Measurements from ENCODE around the gene PCDH10. TPM values are rescaled to one million over a fixed set of nuclear protein-coding genes. Genes with fewer than 3 reads are reported as not detected.

The PCDH10 gene
- total and polyA plus RNA-seq, 2 donors from 2014 or later = 0.69 to 5.5 TPM

DNA sequence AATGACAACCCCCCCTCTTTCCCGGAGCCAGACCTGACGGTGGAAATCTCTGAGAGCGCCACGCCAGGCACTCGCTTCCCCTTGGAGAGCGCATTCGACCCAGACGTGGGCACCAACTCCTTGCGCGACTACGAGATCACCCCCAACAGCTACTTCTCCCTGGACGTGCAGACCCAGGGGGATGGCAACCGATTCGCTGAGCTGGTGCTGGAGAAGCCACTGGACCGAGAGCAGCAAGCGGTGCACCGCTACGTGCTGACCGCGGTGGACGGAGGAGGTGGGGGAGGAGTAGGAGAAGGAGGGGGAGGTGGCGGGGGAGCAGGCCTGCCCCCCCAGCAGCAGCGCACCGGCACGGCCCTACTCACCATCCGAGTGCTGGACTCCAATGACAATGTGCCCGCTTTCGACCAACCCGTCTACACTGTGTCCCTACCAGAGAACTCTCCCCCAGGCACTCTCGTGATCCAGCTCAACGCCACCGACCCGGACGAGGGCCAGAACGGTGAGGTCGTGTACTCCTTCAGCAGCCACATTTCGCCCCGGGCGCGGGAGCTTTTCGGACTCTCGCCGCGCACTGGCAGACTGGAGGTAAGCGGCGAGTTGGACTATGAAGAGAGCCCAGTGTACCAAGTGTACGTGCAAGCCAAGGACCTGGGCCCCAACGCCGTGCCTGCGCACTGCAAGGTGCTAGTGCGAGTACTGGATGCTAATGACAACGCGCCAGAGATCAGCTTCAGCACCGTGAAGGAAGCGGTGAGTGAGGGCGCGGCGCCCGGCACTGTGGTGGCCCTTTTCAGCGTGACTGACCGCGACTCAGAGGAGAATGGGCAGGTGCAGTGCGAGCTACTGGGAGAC, 1.6 kb downstream of the PCDH10 start:
- peak; percentile 37 to 68 (median 55) for DNase-seq
- H3K9ac ChIP-seq (ENCODE audit: low read length in 3 of 3) = peak overlapping the region in 1 of 3 donors; percentile 28
- peaks cover 3 to 21% (median 13%) of the 10 kb centered on the region in 3 donors for H3K4me1 ChIP-seq (ENCODE audit: control insufficient read depth in 2 of 3, insufficient read depth in 2 of 3, low read depth in 1 of 3, low read length in 3 of 3)
- H3K27ac ChIP-seq (ENCODE audit: low read depth in 2 of 2, low read length in 2 of 2) = no peak overlapping the region
- intact Hi-C loops (cut with DNase I) = no loop called here
- no peaks in the 10 kb centered on the region for H3K9me3 ChIP-seq (ENCODE audit: control insufficient read depth in 2 of 3, insufficient read depth in 1 of 3, low read length in 3 of 3)
- no peaks in the 10 kb centered on the region for H3K36me3 ChIP-seq (ENCODE audit: control insufficient read depth in 2 of 3, insufficient read depth in 3 of 3, low read length in 3 of 3)
- H3K4me3 ChIP-seq (ENCODE audit: low read length in 3 of 3) = peak overlapping the region; percentile 52 to 88 (median 62)
- TF ChIP-seq, protein P1, sequence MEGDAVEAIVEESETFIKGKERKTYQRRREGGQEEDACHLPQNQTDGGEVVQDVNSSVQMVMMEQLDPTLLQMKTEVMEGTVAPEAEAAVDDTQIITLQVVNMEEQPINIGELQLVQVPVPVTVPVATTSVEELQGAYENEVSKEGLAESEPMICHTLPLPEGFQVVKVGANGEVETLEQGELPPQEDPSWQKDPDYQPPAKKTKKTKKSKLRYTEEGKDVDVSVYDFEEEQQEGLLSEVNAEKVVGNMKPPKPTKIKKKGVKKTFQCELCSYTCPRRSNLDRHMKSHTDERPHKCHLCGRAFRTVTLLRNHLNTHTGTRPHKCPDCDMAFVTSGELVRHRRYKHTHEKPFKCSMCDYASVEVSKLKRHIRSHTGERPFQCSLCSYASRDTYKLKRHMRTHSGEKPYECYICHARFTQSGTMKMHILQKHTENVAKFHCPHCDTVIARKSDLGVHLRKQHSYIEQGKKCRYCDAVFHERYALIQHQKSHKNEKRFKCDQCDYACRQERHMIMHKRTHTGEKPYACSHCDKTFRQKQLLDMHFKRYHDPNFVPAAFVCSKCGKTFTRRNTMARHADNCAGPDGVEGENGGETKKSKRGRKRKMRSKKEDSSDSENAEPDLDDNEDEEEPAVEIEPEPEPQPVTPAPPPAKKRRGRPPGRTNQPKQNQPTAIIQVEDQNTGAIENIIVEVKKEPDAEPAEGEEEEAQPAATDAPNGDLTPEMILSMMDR (IDR thresholded peaks at IDR 0.05; ENCODE audit: borderline replicate concordance, extremely low read depth, insufficient read depth) = no peak
- H3K27me3 ChIP-seq (ENCODE audit: control insufficient read depth, insufficient read depth, low read length) = peaks cover 17% of the 10 kb centered on the region
- FAIRE-seq = no peak

DNA sequence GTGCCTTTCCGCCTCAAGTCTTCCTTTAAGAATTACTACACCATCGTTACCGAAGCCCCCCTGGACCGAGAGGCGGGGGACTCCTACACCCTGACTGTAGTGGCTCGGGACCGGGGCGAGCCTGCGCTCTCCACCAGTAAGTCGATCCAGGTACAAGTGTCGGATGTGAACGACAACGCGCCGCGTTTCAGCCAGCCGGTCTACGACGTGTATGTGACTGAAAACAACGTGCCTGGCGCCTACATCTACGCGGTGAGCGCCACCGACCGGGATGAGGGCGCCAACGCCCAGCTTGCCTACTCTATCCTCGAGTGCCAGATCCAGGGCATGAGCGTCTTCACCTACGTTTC, 2.2 kb downstream of the PCDH10 start:
- no peaks in the 10 kb centered on the region for H3K36me3 ChIP-seq (ENCODE audit: control insufficient read depth in 2 of 3, insufficient read depth in 3 of 3, low read length in 3 of 3)
- no peaks in the 10 kb centered on the region for H3K9me3 ChIP-seq (ENCODE audit: control insufficient read depth in 2 of 3, insufficient read depth in 1 of 3, low read length in 3 of 3)
- TF ChIP-seq, protein P1 (IDR thresholded peaks at IDR 0.05; ENCODE audit: borderline replicate concordance, extremely low read depth, insufficient read depth) = no peak
- H3K27ac ChIP-seq (ENCODE audit: low read depth in 2 of 2, low read length in 2 of 2) = no peak overlapping the region
- no peak for FAIRE-seq
- H3K4me1 ChIP-seq (ENCODE audit: control insufficient read depth in 2 of 3, insufficient read depth in 2 of 3, low read depth in 1 of 3, low read length in 3 of 3) = peaks cover 3 to 21% (median 13%) of the 10 kb centered on the region in 3 donors
- intact Hi-C loops (cut with DNase I) = no loop called here
- peak overlapping the region in 1 of 3 donors; percentile 28 for H3K9ac ChIP-seq (ENCODE audit: low read length in 3 of 3)
- peaks cover 17% of the 10 kb centered on the region for H3K27me3 ChIP-seq (ENCODE audit: control insufficient read depth, insufficient read depth, low read length)
- H3K4me3 ChIP-seq (ENCODE audit: low read length in 3 of 3) = peak overlapping the region; percentile 52 to 88 (median 62)
- peak; percentile 24 to 73 (median 51) for DNase-seq

DNA sequence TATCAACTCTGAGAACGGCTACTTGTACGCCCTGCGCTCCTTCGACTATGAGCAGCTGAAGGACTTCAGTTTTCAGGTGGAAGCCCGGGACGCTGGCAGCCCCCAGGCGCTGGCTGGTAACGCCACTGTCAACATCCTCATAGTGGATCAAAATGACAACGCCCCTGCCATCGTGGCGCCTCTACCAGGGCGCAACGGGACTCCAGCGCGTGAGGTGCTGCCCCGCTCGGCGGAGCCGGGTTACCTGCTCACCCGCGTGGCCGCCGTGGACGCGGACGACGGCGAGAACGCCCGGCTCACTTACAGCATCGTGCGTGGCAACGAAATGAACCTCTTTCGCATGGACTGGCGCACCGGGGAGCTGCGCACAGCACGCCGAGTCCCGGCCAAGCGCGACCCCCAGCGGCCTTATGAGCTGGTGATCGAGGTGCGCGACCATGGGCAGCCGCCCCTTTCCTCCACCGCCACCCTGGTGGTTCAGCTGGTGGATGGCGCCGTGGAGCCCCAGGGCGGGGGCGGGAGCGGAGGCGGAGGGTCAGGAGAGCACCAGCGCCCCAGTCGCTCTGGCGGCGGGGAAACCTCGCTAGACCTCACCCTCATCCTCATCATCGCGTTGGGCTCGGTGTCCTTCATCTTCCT, 2.7 kb downstream of the PCDH10 start:
- FAIRE-seq (no peak), DNase-seq (peak; percentile 54 to 65 (median 61))
- intact Hi-C loops (cut with DNase I) = no loop called here
- Histone ChIP-seq H3K27ac (ENCODE audit: low read depth in 2 of 2, low read length in 2 of 2) (peak overlapping the region in 1 of 2 donors; percentile 29), H3K9ac (ENCODE audit: low read length in 3 of 3) (peak overlapping the region in 1 of 3 donors; percentile 2), H3K4me3 (ENCODE audit: low read length in 3 of 3) (peak overlapping the region; percentile 46 to 88 (median 62)), H3K36me3 (ENCODE audit: control insufficient read depth in 2 of 3, insufficient read depth in 3 of 3, low read length in 3 of 3) (no peaks in the 10 kb centered on the region), H3K27me3 (ENCODE audit: control insufficient read depth, insufficient read depth, low read length) (peaks cover 17% of the 10 kb centered on the region), H3K9me3 (ENCODE audit: control insufficient read depth in 2 of 3, insufficient read depth in 1 of 3, low read length in 3 of 3) (no peaks in the 10 kb centered on the region), H3K4me1 (ENCODE audit: control insufficient read depth in 2 of 3, insufficient read depth in 2 of 3, low read depth in 1 of 3, low read length in 3 of 3) (peaks cover 3 to 21% (median 13%) of the 10 kb centered on the region in 3 donors)
- TF ChIP-seq, protein P1 (IDR thresholded peaks at IDR 0.05; ENCODE audit: borderline replicate concordance, extremely low read depth, insufficient read depth) = no peak

Measured in kidney (tissue), 14 donors.